Keratinocyte (primary cell): Measurements from ENCODE around the gene ADAMTS9. TPM values are rescaled to one million over a fixed set of nuclear protein-coding genes. Genes with fewer than 3 reads are reported as not detected.

Source experiments
- DNase-seq: peaks from one replicate; pipeline ENCODE4 v3.0.0-alpha.2; 2011; ENCODE audit warnings: low read depth, missing footprints, low spot score
- FAIRE-seq: peaks from 2 replicates; lab custom pipeline; 2011; peaks lifted over from hg19 to GRCh38; lab: Jason Lieb, UNC
- H2AFZ ChIP-seq: 2 replicates; pipeline ENCODE4 v1.6.0; 2012; ENCODE audit warnings: low read length, control low read depth, inconsistent platforms; ENCODE audit not compliant: control insufficient read depth
- H3K27ac ChIP-seq: 2 replicates; pipeline ENCODE4 v1.5.1; 2011; ENCODE audit warnings: low read length; ENCODE audit not compliant: control insufficient read depth, insufficient read depth
- H3K27me3 ChIP-seq: 3 replicates; pipeline ENCODE4 v1.6.0; 2011; ENCODE audit warnings: low read length; ENCODE audit not compliant: control insufficient read depth, insufficient read depth; ENCODE audit errors: extremely low read depth
- H3K36me3 ChIP-seq, 2 experiments: 2 replicates in 1 of 2; 3 replicates in 1 of 2; pipeline ENCODE4 v1.5.1; 2011; ENCODE audit warnings: low read length in 2 of 2, mild to moderate bottlenecking in 1 of 2; ENCODE audit not compliant: control insufficient read depth in 2 of 2, insufficient read depth in 2 of 2; ENCODE audit errors: extremely low read depth in 1 of 2
- H3K4me1 ChIP-seq: 3 replicates; pipeline ENCODE4 v1.5.1; 2011; ENCODE audit warnings: low read length; ENCODE audit not compliant: control insufficient read depth, insufficient read depth; ENCODE audit errors: extremely low read depth
- H3K4me2 ChIP-seq: 3 replicates; pipeline ENCODE4 v1.6.0; 2011; ENCODE audit warnings: low read depth, low read length; ENCODE audit not compliant: control insufficient read depth, insufficient read depth; ENCODE audit errors: extremely low read depth
- H3K4me3 ChIP-seq, 3 experiments: fragments of 200-600 bp in 1 of 3; sonication (generic) in 1 of 3; 2 replicates in 2 of 3; 3 replicates in 1 of 3; pipeline ENCODE4 v1.5.1; 2011 to 2016; ENCODE audit warnings: low read length in 3 of 3, mild to moderate bottlenecking in 3 of 3, control low read depth in 2 of 3, inconsistent platforms in 1 of 3, low read depth in 1 of 3, mixed read lengths in 1 of 3, mixed run types in 1 of 3, moderate library complexity in 1 of 3; ENCODE audit not compliant: control insufficient read depth in 2 of 3, insufficient read depth in 2 of 3; ENCODE audit errors: extremely low read depth in 1 of 3
- H3K79me2 ChIP-seq: 2 replicates; pipeline ENCODE4 v1.6.0; 2012; ENCODE audit warnings: low read length; ENCODE audit not compliant: control insufficient read depth, insufficient read depth
- H3K9ac ChIP-seq: 3 replicates; pipeline ENCODE4 v1.6.0; 2011; ENCODE audit warnings: low read length; ENCODE audit not compliant: control insufficient read depth, insufficient read depth; ENCODE audit errors: extremely low read depth
- H3K9me1 ChIP-seq: 3 replicates; pipeline ENCODE4 v1.6.0; 2011; ENCODE audit warnings: low read length; ENCODE audit not compliant: control insufficient read depth, insufficient read depth; ENCODE audit errors: extremely low read depth
- H3K9me3 ChIP-seq: 2 replicates; pipeline ENCODE4 v1.5.1; 2012; ENCODE audit warnings: low read depth, low read length; ENCODE audit not compliant: control insufficient read depth
- H4K20me1 ChIP-seq: 3 replicates; pipeline ENCODE4 v1.6.0; 2011; ENCODE audit warnings: low read length; ENCODE audit not compliant: control insufficient read depth, insufficient read depth; ENCODE audit errors: extremely low read depth
- CTCF ChIP-seq, 3 experiments: IDR thresholded peaks in 1 of 3; conservative IDR thresholded peaks in 1 of 3; optimal IDR thresholded peaks in 1 of 3; 2 replicates in 2 of 3; 3 replicates in 1 of 3; pipeline versions ENCODE3 to v1.5.1; 2011; ENCODE audit warnings: low read length in 3 of 3, mild to moderate bottlenecking in 3 of 3, moderate library complexity in 2 of 3, control low read depth in 1 of 3, inconsistent platforms in 1 of 3; ENCODE audit not compliant: insufficient read depth in 2 of 3; ENCODE audit errors: extremely low read depth in 1 of 3
- EZH2 ChIP-seq: IDR thresholded peaks from one replicate; pipeline ENCODE4 v1.6.1; 2012; ENCODE audit warnings: inconsistent platforms, mild to moderate bottlenecking, low read length, moderate library complexity
- dilution Hi-C: fragments of 300-500 bp; cut with MboI; formaldehyde crosslinking; loops from one replicate; pipeline ENCODE4 v1.7.0; 2020; ENCODE audit warnings: low sequenced_read_pairs; ENCODE audit not compliant: extremely low pct_ligation_motif_present
- polyA plus RNA-seq, 5 experiments: library from polyadenylated mRNA; depleted of rRNA in 3 of 5; stranded (reverse) in 3 of 5; stranded (forward) in 1 of 5; unstranded in 1 of 5; fragments of >200 nt; gene quantifications; 1 replicate in 1 of 5; 2 replicates in 3 of 5; 3 replicates in 1 of 5; pipeline versions ENCODE4 v1.2.1 to v1.2.3, GENCODE V29; 2011 to 2012; ENCODE audit warnings: missing spikeins in 2 of 5, low read depth in 1 of 5, low replicate concordance in 1 of 5

Gene ADAMTS9
- polyA plus RNA-seq, 1 donor (not counting 4 experiments of a cell fraction or from before 2014, with no cell fraction given) = 0.43 TPM

GRCh38 chr3:64473466-64473865 is 214.3 kb downstream of the ADAMTS9 start:
- Histone ChIP-seq H4K20me1 (no peaks in the 10 kb centered on the region), H3K36me3 (no peaks in the 10 kb centered on the region), H3K9me3 (no peaks in the 10 kb centered on the region), H3K4me3 (no peak overlapping the region), H3K4me2 (no peak overlapping the region), H3K27me3 (no peaks in the 10 kb centered on the region), H3K9me1 (no peaks in the 10 kb centered on the region), H3K79me2 (no peaks in the 10 kb centered on the region), H2AFZ (no peak overlapping the region), H3K4me1 (no peaks in the 10 kb centered on the region), H3K27ac (no peak overlapping the region), H3K9ac (no peak overlapping the region)
- DNase-seq (no peak), FAIRE-seq (no peak)
- TF ChIP-seq CTCF (optimal IDR thresholded peaks at IDR 0.05 in 1 of 3, IDR thresholded peaks at IDR 0.05 in 1 of 3, conservative IDR thresholded peaks at IDR 0.05 in 1 of 3; ENCODE audit: extremely low read depth in 1 of 3, insufficient read depth in 2 of 3, low read length in 3 of 3) = no peak
- TF ChIP-seq EZH2 = no peak
- dilution Hi-C loops = no loop called here

GRCh38 chr3:64470436-64470835 is 217.4 kb downstream of the ADAMTS9 start:
- Histone ChIP-seq H3K4me1 (no peaks in the 10 kb centered on the region), H3K9ac (no peak overlapping the region), H4K20me1 (no peaks in the 10 kb centered on the region), H3K4me2 (no peak overlapping the region), H2AFZ (no peak overlapping the region), H3K9me1 (no peaks in the 10 kb centered on the region), H3K27me3 (no peaks in the 10 kb centered on the region), H3K27ac (no peak overlapping the region), H3K4me3 (no peak overlapping the region), H3K36me3 (no peaks in the 10 kb centered on the region), H3K9me3 (no peaks in the 10 kb centered on the region), H3K79me2 (no peaks in the 10 kb centered on the region)
- no peak for TF ChIP-seq CTCF (optimal IDR thresholded peaks at IDR 0.05 in 1 of 3, IDR thresholded peaks at IDR 0.05 in 1 of 3, conservative IDR thresholded peaks at IDR 0.05 in 1 of 3; ENCODE audit: extremely low read depth in 1 of 3, insufficient read depth in 2 of 3, low read length in 3 of 3)
- no peak for TF ChIP-seq EZH2
- dilution Hi-C loops = no loop called here
- FAIRE-seq (no peak), DNase-seq (no peak)
